HG02798 (cell line): ENCODE results near the gene OBI1.

ENCODE experiments used
- ATAC-seq: cut with Tn5 transposase; IDR thresholded peaks from one replicate; pipeline ENCODE4 v1.9.1; 2021; ENCODE audit warnings: mild to moderate bottlenecking; ENCODE audit not compliant: unreplicated experiment, poor library complexity

The OBI1 gene, protein sequence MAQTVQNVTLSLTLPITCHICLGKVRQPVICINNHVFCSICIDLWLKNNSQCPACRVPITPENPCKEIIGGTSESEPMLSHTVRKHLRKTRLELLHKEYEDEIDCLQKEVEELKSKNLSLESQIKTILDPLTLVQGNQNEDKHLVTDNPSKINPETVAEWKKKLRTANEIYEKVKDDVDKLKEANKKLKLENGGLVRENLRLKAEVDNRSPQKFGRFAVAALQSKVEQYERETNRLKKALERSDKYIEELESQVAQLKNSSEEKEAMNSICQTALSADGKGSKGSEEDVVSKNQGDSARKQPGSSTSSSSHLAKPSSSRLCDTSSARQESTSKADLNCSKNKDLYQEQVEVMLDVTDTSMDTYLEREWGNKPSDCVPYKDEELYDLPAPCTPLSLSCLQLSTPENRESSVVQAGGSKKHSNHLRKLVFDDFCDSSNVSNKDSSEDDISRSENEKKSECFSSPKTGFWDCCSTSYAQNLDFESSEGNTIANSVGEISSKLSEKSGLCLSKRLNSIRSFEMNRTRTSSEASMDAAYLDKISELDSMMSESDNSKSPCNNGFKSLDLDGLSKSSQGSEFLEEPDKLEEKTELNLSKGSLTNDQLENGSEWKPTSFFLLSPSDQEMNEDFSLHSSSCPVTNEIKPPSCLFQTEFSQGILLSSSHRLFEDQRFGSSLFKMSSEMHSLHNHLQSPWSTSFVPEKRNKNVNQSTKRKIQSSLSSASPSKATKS

GRCh38 chr13:78658630-78659449 lies at the start of gene OBI1:
OBI1 (minus strand) TSS chr13:78659155; CDS start chr13:78659120, 35 bp downstream.
- ATAC-seq, result peak; percentile 84

- no peak for ATAC-seq
Observed at GRCh38 chr13:78701383-78701782, 42.4 kb upstream of the OBI1 start.

DNA sequence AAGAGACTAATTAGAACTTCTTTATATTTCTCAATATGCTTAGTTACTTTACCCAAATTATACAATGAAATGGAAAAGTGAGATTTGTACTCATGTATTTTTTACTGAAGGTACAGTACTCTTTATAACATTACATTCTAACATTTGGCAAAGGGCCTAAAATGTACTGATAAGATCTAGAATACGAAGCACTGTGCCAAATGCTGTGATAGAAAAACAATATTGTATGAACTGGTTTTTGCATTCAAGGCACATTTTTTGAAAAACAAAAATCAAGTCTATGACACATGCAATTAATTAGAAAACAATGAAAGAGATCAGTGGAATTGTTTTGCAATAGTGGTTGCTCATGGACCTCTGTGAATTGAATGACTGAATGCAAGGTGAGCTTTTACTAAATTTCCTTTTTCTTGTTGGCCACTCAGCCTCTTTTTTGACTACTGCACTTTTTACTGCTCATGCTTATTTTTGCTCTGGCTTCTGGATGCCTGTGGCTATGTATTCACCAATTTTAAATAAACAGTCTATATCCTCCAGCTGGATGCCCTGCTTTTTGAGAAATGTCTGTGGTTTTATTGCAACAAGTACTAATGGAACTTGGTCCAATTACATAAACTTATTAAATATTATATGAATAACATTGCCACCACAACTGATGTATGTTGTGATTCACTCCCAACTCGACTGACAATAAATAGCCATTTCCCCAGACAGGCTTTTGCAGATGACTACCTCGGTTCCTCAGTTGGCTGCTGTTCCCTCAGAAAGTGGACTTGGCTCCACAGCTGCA lies 41.4 kb upstream of the OBI1 start:
- ATAC-seq, result no peak

GRCh38 chr13:78689011-78689410 lies 30.1 kb upstream of the OBI1 start:
- no peak for ATAC-seq

DNA sequence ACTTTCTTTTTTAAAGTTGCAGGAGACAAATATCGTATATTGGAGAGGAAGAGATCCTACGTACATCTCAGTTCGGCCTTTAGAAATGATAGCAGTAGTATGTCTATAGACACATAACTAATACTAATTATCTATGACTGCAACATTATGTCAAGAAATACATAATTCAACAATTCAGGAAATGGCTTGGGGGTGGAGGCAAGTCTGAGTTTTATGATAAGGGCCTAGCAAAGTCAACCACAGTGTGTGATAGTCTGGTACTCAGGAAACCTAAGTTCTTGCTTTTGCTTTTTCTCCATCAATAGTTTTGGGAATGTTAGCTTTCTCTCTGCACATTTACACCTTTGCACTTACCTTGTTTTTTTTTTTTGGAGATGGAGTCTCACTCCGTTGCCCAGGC lies 27.5 kb upstream of the OBI1 start:
- ATAC-seq, result no peak

GRCh38 chr13:78680576-78681350 lies 21.8 kb upstream of the OBI1 start:
- ATAC-seq, result no peak

DNA sequence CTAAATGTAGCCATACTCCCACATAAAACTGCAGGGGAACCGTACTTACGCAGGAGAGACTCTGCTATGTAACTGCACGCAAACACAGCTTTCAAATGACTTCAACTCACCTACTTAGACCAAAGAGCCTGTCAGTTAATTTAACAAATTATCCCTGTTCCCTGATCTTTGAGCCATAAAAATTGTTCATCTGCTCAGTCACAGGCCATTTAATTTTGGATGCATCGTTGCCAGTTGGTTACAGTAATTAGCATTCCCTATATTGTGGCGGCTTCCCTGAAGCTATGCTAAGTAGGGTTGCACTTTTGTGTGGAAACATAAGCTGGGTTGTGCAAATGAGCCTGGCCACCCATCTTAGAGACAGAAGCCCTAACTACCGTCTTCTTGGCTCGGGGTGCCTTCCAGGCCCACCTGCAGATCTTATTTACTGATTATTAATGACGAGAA lies 21.2 kb upstream of the OBI1 start:
- no peak for ATAC-seq

DNA sequence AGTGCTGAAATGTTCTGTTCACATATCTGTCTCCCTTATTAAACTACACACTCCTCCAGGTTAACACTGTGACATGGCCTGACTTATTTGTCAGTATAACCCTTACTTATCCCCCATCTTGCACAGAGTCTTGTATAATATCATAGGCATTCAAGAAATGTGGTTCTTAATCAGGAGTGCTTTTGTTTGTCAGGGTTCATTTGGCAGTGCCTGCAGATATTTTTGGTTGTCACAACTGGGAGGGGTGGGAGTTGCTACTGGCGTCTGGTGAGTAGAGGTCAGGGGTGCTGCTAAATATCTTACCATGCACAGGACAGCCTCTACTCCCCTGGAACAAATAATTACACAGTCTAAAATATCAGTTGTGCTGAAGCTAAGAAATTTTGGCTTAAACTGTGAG lies 20.4 kb upstream of the OBI1 start:
- no peak for ATAC-seq

DNA sequence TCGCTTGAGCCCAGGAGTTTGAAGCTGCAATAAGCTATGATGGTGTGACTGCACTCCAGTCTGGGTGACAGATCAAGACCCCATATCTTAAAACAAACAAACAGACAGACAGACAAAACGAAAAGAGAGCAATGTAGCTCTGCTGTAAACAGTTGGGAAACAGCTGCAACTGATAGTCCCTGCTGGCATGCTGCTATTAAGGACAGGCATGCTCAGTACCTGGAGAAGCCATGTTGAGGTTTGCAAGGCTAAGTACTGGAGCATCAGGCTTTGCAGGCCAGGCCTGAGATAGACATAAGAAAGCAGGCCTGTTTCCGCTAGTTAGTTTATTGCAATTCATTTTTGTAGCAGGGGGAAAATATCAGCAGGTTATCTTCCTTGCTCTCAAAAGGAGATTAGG lies 16.2 kb upstream of the OBI1 start:
- no peak for ATAC-seq

GRCh38 chr13:78674638-78675037 lies 15.7 kb upstream of the OBI1 start:
- no peak for ATAC-seq

DNA sequence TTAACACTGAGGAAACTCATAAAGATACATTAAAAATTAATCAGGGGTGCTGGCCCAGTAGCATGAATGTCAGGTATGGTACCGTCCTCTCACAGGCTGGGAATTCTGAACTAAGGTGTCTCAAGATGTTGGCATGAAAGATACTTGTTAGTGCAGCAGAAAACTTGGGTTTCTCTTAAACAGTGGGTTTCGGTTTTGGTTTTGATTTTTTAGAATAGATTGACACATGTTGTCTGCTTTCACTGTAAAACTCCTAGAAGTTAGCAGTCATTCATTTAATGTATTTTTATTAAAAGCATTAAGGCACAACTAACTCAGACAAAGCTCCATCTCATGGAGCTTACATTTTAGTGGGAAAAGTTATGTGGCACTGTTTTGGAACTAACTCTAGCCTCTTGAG lies 3.5 kb upstream of the OBI1 start:
- peak; percentile 29 for ATAC-seq

GRCh38 chr13:78660495-78660857 lies 1.5 kb upstream of the OBI1 start:
- no peak for ATAC-seq

DNA sequence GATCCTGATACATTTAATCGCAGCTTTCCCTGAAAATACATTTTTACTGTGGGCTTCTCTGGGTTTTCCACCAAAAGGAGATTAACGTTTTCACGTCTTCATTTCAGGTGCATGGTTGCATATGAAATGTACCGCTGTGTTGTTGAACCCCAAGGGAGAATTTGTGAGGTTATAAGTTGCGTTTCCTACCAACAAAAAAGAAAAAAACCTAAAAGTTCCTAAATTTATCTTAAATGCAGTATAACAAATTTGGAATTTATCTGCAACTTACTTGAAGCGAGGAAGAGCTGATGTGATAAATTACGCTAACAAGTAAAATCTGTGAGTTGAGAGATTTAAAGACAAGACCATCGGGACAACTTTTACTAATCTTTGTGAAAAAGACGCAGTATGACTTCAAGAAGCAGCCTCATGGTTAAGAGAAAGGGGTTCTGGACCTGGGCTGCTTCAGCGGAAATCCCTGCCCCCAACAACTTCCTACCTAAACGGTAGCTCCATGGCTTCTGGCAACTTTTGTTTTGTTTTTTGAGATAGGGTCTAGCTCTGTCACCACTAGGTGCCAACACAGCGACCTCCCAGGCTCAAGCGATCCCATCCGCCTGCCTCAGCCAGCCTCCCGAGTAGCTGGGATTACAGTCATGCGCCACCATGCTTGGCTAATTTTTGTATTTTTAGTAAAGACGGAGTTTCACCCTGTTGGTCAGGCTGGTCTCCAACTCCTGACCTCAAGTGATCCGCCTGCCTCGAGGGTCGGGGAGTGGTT lies 958 bp upstream of the OBI1 start:
- ATAC-seq, result peak; percentile 24

DNA sequence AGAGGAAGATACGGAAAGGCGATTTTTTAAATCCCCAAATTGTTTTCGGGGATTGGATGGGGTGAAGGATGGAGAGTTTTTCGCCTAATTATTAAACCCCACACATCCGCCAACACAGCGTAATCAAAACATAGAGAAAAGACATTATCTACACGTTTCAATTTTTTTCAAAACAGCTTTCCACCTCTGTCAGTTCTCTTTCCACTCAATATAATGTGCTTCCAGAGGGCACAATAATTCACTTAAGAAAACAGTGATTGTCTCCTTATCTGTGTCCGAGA lies 435 bp upstream of the OBI1 start:
- ATAC-seq, result no peak

GRCh38 chr13:78657699-78658629 lies 991 bp downstream of the OBI1 start:
- peak; percentile 34 for ATAC-seq

DNA sequence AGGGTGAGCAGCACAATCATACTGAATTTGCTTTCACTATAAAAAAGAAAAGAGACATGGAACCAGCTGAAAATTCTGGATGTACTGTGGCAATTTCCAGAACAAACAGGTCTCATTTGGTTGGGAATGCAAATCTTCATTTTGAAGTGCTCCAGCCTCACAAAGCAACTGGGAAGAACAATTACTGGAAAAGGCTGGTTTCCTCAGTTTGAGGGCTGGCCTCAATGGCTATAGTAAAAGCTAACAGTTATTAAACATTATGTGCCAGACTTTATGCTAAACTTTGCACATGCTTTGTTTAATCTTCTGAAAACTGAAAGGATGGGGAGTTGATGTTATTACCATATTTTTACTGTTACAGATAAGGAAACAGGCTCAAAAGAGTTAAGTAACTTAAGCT lies 3.0 kb downstream of the OBI1 start:
- no peak for ATAC-seq

- ATAC-seq, result no peak
Observed at GRCh38 chr13:78655007-78655406, 3.9 kb downstream of the OBI1 start.

GRCh38 chr13:78652651-78653050 lies 6.3 kb downstream of the OBI1 start:
- ATAC-seq, result no peak
